ENCODE measurements around the gene POMT2.
"Not testable (repeated sequence)": the region's sequence is repeated elsewhere in the genome, so short reads cannot be mapped to it uniquely, and the experiment has no call there.

The POMT2 gene

DNA sequence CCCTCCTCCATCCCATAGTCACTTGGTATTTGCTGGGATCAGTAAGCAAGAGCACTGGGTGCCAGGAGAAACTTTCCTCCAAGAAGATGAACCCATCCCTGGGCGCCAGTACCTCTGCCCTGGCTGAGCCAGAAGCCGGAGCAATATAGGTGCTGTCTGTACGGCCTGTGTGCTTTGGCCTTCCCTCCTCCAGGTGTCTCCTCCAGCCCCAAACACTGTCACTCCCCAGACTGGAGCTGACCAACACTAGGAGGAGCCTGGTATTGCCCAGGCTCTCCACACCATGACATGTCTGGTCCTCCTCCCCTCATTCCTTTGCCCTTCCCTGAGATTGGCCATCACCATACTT, 5.0 kb upstream of the POMT2 start:
- no peak for DNase-seq (ENCODE audit: extremely low read depth in 1 of 2, low read depth in 1 of 2)

DNA sequence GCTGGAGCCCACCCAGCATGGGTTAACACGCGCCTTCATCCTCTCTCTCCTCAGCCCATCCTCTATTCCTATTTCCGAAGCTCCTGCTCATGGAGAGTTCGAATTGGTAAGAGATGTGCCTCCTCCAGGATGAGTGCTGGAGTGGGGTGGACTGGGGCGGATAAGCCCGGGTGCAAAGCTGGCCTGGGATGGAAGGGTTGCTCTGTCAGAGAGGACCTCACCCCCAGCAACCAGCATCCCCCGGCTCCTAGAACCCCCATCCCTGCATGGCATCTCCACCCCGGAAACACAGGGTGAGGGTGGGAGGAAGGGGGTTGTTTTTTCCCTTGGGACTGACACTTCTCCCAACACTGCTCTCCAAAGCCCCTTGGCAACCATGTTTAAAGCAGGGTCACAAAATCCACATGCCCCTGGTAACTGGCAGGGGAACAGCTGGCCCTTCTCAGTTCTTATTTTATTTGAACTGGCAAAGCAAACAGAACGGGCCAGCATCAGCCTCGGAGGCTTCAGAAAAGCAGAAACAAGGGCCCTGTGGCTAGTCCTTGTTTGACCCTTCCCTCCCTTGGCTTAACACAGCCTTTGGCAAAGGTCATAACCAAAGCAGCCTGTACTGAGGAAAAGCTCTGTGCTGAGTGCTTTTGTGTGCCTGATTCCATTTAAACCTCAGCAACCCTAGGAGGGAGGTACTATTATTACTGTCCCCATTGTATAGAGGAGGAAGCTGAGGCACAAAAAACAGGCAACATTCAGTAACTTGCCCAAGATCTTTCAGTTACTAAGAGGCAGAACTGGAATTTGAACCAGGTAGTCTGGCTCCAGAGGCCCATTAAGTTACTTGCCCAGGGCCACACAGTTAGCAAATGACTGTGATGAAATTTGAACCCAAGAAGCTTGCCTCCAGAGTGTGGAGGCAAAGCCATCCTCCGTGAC, 4.4 kb upstream of the POMT2 start:
- no peak for DNase-seq (ENCODE audit: extremely low read depth in 1 of 2, low read depth in 1 of 2)

DNA sequence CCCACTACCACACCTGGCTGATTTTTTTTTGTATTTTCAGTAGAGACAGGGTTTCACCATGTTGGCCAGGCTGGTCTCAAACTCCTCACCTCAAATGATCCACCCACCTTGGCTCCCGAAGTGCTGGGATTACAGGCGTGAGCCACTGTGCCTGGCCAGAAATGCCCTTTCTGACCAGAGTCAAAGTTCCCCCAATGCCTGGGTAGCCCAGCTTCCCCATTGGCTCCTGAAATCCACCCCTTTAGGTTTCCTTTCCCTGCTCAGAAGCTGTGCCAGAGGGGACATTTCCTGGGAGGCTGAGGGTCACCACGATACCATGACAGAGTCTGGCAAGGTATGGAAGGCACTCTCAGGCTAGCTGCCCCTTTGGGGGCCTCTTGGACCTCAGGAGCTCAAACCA, 3.6 kb upstream of the POMT2 start:
- no peak for DNase-seq (ENCODE audit: extremely low read depth in 1 of 2, low read depth in 1 of 2)

DNA sequence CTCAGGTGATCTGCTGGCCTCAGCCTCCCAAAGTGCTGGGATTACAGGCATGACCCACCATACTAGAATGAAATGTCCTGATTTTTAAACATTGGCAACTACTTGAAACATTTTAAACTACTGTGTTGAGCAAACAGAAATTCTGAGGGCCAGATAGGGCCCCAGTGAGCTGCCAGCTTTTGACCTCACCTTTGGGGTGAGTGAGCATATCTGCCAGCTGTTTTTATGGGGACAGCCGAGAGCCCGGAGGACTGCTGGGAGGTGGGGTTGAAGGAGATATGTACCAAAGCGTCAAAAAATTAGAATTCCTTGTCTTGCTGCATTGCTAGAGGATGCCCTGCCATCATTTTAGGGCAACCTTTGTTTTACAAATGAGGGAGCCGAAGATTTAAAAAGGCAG, 2.9 kb upstream of the POMT2 start:
- DNase-seq (ENCODE audit: extremely low read depth in 1 of 2, low read depth in 1 of 2), result no peak

GRCh38 chr14:77322951-77323350, 2.3 kb upstream of the POMT2 start:
- DNase-seq (ENCODE audit: extremely low read depth in 1 of 2, low read depth in 1 of 2), result no peak

DNA sequence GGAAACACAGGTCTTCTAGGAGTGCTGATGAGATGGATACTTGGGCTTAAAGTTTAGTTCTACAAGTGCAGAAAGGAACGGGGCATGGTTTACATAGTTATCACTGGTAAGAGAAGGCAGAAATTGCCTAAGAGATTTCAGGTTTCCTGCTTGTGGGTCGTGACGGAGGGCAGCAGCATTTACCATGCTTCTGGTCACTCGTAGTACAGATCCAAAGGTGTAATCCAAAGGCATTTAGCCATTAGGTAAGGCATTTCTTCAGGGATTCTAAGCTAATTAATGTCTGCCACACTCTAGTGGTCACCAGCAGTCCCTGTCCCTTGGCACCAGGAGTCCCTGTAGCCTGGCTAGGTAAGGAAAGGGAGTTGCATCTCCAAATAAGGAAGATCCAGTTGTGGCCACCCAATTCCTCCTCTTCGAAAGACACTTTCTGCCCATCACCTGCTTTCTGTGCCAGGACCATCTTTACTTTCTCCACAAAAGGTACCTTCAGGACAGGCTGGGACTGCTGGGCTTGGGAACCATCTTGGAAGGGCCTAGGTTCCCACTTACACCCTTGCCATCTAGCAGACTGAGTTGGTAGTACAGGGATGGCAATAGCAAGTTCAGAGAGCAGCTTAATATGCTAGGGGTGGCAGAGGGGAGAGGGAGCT, 1.7 kb upstream of the POMT2 start:
- DNase-seq (ENCODE audit: extremely low read depth in 1 of 2, low read depth in 1 of 2), result no peak

DNA sequence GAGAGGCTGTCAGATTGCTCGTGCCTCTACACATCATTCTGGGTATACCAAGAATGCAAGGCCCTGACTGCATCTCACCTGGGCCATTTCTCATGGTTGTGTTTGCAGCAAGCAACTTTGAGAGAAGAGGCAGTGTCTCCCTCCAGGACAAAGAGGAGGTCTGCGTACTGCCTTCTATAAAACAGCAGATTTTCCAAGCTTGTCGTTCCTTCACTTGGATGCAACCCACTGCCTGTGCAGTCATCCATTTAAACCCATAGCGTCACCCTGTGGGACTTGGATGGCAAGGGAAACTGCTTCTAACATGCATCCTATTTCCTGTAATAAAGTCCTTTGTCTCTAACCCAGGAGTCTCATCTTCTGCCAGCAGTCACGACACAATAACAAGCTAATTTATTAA, 1.3 kb downstream of the POMT2 start:
- no peak for DNase-seq (ENCODE audit: extremely low read depth in 1 of 2, low read depth in 1 of 2)

DNA sequence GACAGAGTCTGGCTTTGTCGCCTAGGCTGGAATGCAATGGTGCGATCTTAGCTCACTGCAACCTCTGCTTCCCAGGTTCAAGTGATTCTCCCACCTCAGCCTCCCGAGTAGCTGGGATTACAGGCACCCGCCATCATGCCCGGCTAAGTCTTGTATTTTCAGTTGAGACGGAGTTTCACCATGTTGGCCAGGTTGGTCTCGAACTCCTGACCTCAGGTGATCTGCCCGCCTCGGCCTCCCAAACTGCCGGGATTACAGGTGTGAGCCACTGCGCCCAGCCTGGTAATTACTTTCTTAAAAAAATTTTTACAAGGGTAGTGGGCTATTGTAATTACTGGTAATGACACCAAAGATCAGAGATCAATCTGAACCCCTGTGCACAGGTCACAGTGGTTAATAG, 1.9 kb downstream of the POMT2 start:
- DNase-seq (ENCODE audit: extremely low read depth in 1 of 2, low read depth in 1 of 2), result not testable (repeated sequence)

DNA sequence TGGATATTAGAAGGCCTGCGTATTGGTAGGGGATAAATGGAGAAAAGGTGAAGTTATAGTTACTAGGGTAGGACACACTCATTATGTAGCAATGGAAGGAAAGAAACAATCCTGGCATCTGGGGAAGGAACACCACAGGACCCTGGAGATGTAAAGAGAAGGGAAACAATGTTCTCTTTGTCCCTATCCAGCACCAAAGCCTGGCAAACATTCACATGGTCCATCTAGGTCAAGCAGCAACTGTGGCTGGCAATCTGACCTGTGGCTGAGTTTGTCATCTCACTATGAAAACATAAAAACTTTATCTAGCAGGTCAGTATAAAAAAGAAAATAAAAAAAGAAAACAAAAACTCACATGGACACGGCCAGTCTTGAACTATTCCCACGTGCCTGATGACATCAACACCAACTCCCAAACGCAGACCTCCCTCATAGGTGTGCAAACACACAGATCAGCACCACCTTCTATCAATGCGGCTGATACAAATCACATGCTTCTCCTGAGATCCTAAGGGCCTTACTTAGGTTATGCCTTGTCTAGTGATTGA, 2.6 kb downstream of the POMT2 start:
- DNase-seq (ENCODE audit: extremely low read depth in 1 of 2, low read depth in 1 of 2), result no peak

- no peak for DNase-seq (ENCODE audit: extremely low read depth in 1 of 2, low read depth in 1 of 2)
These were observed 3.8 kb downstream of the POMT2 start for GRCh38 chr14:77316872-77317301.

- DNase-seq (ENCODE audit: extremely low read depth in 1 of 2, low read depth in 1 of 2), result no peak
These were observed 4.5 kb downstream of the POMT2 start for GRCh38 chr14:77316195-77316505.

- no peak for DNase-seq (ENCODE audit: extremely low read depth in 1 of 2, low read depth in 1 of 2)
These were observed 5.9 kb downstream of the POMT2 start for GRCh38 chr14:77314539-77315457.

DNA sequence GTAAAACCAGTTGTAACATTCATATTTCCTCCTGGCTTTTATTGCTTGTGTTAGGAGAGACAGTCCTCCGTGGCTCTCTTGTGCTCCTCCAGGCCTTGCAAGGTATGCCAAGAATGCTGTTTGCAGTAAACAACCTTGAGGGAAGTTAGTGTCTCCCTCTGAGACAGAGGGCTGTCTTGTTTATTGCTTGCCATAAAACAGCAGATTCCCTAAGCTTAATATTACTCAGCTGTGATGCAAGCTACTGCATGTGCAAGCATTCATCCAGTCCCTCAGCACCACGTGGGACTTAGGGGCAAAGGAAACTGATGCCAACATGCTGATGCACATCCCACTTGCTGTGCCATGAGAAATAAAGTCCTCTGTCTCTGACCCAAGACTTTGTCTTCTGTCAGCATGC, 6.6 kb downstream of the POMT2 start:
- no peak for DNase-seq (ENCODE audit: extremely low read depth in 1 of 2, low read depth in 1 of 2)

DNA sequence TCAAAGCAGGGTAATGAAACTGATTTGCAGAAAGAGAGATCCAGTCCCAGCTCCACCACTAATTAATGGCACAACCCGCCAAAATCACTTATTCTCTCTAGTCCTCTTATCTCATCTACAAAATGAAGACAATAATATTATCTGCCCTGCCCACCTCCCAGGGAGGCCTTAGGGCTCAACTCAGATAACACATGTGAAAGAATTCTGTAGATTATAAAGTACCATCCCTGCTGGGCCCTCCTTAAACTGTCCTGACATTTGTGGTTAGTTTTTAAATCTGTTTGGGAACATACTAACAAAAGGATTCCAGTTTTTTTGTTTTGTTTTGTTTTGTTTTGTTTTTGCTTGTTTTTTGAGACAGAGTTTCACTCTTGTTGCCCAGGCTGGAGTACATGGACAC, 7.3 kb downstream of the POMT2 start:
- no peak for DNase-seq (ENCODE audit: extremely low read depth in 1 of 2, low read depth in 1 of 2)

DNA sequence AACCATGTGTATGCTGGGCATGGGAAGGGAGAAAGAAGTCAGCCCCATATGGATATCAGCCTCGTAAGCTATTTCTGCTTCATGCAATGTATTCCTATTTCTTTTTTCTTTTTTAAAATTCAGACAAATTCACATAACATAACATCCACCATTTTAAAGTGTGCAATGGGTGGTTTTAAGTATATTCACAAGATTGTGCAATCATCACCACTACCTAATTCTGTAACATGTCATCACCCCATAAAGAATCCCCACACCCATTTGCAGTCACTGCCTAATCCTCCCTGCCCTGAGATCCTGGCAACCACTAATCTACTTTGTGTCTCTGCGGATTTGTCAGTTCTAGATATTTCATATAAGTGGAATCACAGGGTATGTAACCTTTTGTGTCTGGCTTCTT, 9.5 kb downstream of the POMT2 start:
- DNase-seq (ENCODE audit: extremely low read depth in 1 of 2, low read depth in 1 of 2), result no peak

DNA sequence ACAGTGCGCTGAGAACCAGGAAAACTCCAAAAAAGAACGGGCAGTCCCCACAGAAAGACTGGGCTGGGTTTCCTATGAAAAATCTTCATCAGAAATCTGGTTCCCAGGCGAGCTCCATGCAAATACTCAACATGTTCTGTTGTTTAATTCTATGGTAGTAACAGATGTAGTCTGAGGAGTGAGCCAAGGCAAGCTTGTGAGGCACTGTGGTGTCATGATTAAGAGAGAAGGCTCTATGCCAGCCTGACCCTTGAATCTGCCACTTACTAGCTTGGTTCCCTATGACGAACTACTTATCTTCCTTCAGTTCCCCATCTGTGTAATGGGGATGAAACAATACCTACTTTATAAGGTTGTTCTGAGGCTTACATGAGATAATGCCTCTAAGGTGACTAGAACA, 10.7 kb downstream of the POMT2 start:
- DNase-seq (ENCODE audit: extremely low read depth in 1 of 2, low read depth in 1 of 2), result no peak

GRCh38 chr14:77309131-77309530, 11.6 kb downstream of the POMT2 start:
- no peak for DNase-seq (ENCODE audit: extremely low read depth in 1 of 2, low read depth in 1 of 2)

GRCh38 chr14:77306851-77307496, 13.7 kb downstream of the POMT2 start:
- DNase-seq (ENCODE audit: extremely low read depth in 1 of 2, low read depth in 1 of 2), result no peak

GRCh38 chr14:77306416-77306815, 14.3 kb downstream of the POMT2 start:
- DNase-seq (ENCODE audit: extremely low read depth in 1 of 2, low read depth in 1 of 2), result no peak

- no peak for DNase-seq (ENCODE audit: extremely low read depth in 1 of 2, low read depth in 1 of 2)
These were observed 15.0 kb downstream of the POMT2 start for GRCh38 chr14:77305696-77306095.

Data from stimulated activated CD8-positive, alpha-beta memory T cell treated with anti-CD3 and anti-CD28 coated beads, Interleukin-7, amount 100 ng/mL, for 48 hours (primary cell).